Mesenchymal stem cell (in vitro differentiated cells and primary cell): ENCODE results near the gene NAT14.
A peak's percentile ranks its signal among the peaks of the same experiment; 100 is the strongest.

Experiments used
- DNase-seq: peaks from one replicate; pipeline ENCODE4 v3.0.0-alpha.2; 2013
- H2AFZ ChIP-seq: one replicate; pipeline ENCODE4 v1.6.1; 2013; ENCODE audit warnings: low read depth, mild to moderate bottlenecking, control low read depth, inconsistent platforms, low read length, moderate library complexity
- H2AK5ac ChIP-seq: 2 replicates; pipeline ENCODE4 v1.6.1; 2013; ENCODE audit warnings: low read length, moderate library complexity, mild to moderate bottlenecking, inconsistent platforms; ENCODE audit not compliant: severe bottlenecking
- H2BK120ac ChIP-seq: one replicate; pipeline ENCODE4 v1.6.1; 2013; ENCODE audit warnings: low read depth, mild to moderate bottlenecking, inconsistent platforms, low read length, moderate library complexity
- H2BK12ac ChIP-seq, 2 experiments: one replicate each; pipeline ENCODE4 v1.6.1; 2013; ENCODE audit warnings: inconsistent platforms in 2 of 2, low read length in 2 of 2, mild to moderate bottlenecking in 2 of 2, moderate library complexity in 2 of 2, control low read depth in 1 of 2
- H2BK15ac ChIP-seq: one replicate; pipeline ENCODE4 v1.6.1; 2013; ENCODE audit warnings: mild to moderate bottlenecking, low read depth, inconsistent platforms; ENCODE audit not compliant: poor library complexity, severe bottlenecking
- H2BK5ac ChIP-seq: 2 replicates; pipeline ENCODE4 v1.6.1; 2013; ENCODE audit warnings: low read depth, mild to moderate bottlenecking, low read length, control low read depth, inconsistent platforms; ENCODE audit not compliant: poor library complexity, severe bottlenecking
- H3K14ac ChIP-seq, 2 experiments: one replicate each; pipeline ENCODE4 v1.6.1; 2013; ENCODE audit warnings: inconsistent platforms in 2 of 2, low read length in 2 of 2, control low read depth in 1 of 2, mild to moderate bottlenecking in 1 of 2, moderate library complexity in 1 of 2
- H3K18ac ChIP-seq, 2 experiments: one replicate each; pipeline ENCODE4 v1.6.1; 2013; ENCODE audit warnings: inconsistent platforms in 2 of 2, low read length in 2 of 2, control low read depth in 1 of 2, low read depth in 1 of 2, mild to moderate bottlenecking in 1 of 2
- H3K23ac ChIP-seq, 2 experiments: one replicate each; pipeline ENCODE4 v1.6.1; 2013; ENCODE audit warnings: inconsistent platforms in 2 of 2, low read length in 2 of 2, mild to moderate bottlenecking in 2 of 2, moderate library complexity in 2 of 2, control low read depth in 1 of 2
- H3K27ac ChIP-seq: 2 replicates; pipeline ENCODE4 v1.5.1; 2013; ENCODE audit warnings: mild to moderate bottlenecking, moderate library complexity, low read length, control low read depth, inconsistent platforms; ENCODE audit not compliant: poor library complexity, severe bottlenecking
- H3K27me3 ChIP-seq, 2 experiments: 2 replicates each; pipeline versions ENCODE4 v1.6.1 to v1.7.0; 2013; ENCODE audit warnings: low read length in 2 of 2, mild to moderate bottlenecking in 2 of 2, moderate library complexity in 2 of 2, control low read depth in 1 of 2, inconsistent platforms in 1 of 2; ENCODE audit not compliant: control insufficient read depth in 1 of 2, insufficient read depth in 1 of 2
- H3K36me3 ChIP-seq, 2 experiments: 2 replicates each; pipeline versions ENCODE4 v1.6.1 to v1.7.0; 2013; ENCODE audit warnings: low read length in 2 of 2, control low read depth in 1 of 2, inconsistent platforms in 1 of 2, low read depth in 1 of 2, mild to moderate bottlenecking in 1 of 2; ENCODE audit not compliant: insufficient read depth in 2 of 2, control insufficient read depth in 1 of 2
- H3K4ac ChIP-seq, 2 experiments: one replicate each; pipeline ENCODE4 v1.6.1; 2013; ENCODE audit warnings: inconsistent platforms in 2 of 2, low read length in 2 of 2, mild to moderate bottlenecking in 2 of 2, moderate library complexity in 2 of 2, control low read depth in 1 of 2, low read depth in 1 of 2
- H3K4me1 ChIP-seq: 2 replicates; pipeline ENCODE4 v1.6.1; 2013; ENCODE audit warnings: low read depth, low read length, control low read depth; ENCODE audit not compliant: control insufficient read depth, insufficient read depth
- H3K4me2 ChIP-seq: 2 replicates; pipeline ENCODE4 v1.6.1; 2013; ENCODE audit warnings: low read length, mild to moderate bottlenecking, inconsistent platforms; ENCODE audit not compliant: poor library complexity, severe bottlenecking
- H3K4me3 ChIP-seq, 2 experiments: 2 replicates each; pipeline versions ENCODE4 v1.5.1 to v1.7.0; 2013; ENCODE audit warnings: low read length in 2 of 2, mild to moderate bottlenecking in 2 of 2, control low read depth in 1 of 2, low read depth in 1 of 2; ENCODE audit not compliant: insufficient read depth in 1 of 2
- H3K79me1 ChIP-seq: replicated peaks from 2 replicates; pipeline ENCODE4 v1.6.1; 2013; ENCODE audit warnings: mild to moderate bottlenecking, control low read depth, low read length, inconsistent platforms; ENCODE audit not compliant: poor library complexity, severe bottlenecking
- H3K9ac ChIP-seq: 2 replicates; pipeline ENCODE4 v1.7.0; 2013; ENCODE audit warnings: mild to moderate bottlenecking, low read length, moderate library complexity
- H3K9me3 ChIP-seq: 2 replicates; pipeline ENCODE4 v1.7.0; 2013; ENCODE audit warnings: mild to moderate bottlenecking, low read length; ENCODE audit not compliant: control insufficient read depth
- H4K8ac ChIP-seq: one replicate; pipeline ENCODE4 v1.6.1; 2013; ENCODE audit warnings: inconsistent platforms, mild to moderate bottlenecking, low read length, moderate library complexity
- H4K91ac ChIP-seq: one replicate; pipeline ENCODE4 v1.6.1; 2013; ENCODE audit warnings: mild to moderate bottlenecking, low read length, inconsistent platforms
- WGBS: methylation state at CpG from one replicate; pipeline ENCODE4 v1.1.7; 2013; ENCODE audit warnings: mixed read lengths; 5-methylcytosine and 5-hydroxymethylcytosine counted together

The NAT14 gene

DNA sequence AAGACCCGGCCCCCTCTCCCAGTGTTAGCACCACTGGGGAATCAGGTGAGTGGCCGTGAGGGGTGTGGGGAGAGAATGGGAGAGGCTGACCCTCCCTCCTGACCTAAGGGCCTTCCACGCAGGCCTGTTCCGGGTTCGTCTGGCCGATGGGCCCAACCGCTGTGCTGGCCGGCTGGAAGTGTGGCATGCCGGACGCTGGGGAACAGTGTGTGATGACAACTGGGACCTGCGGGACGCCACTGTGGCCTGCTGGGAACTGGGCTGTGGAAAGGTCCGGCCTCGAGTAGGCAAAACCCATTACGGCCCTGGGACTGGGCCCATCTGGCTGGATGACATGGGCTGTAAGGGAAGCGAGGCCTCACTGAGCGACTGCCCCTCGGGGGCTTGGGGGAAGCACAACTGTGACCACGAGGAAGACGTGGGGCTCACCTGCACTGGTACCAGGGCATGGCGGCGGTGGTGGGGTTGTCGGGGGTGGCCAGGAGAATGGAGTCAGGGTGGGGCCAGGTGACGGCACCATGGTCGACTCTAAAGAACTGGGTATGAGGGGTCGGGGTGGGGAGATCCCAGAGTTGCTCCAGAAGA, 15.5 kb downstream of the NAT14 start:
- H2AFZ ChIP-seq, result no peak overlapping the region
- no peaks in the 10 kb centered on the region for H3K79me1 ChIP-seq
- no peak overlapping the region for H4K91ac ChIP-seq
- no peak overlapping the region for H3K18ac ChIP-seq
- H3K4ac ChIP-seq, result no peak overlapping the region
- no peak for DNase-seq
- no peak overlapping the region for H2BK12ac ChIP-seq
- H3K23ac ChIP-seq, result no peak overlapping the region
- H3K9ac ChIP-seq, result no peak overlapping the region
- no peak overlapping the region for H2AK5ac ChIP-seq
- H3K14ac ChIP-seq, result no peak overlapping the region
- no peak overlapping the region for H2BK5ac ChIP-seq
- H3K4me1 ChIP-seq, result peaks cover 4% of the 10 kb centered on the region
- no peaks in the 10 kb centered on the region for H3K27me3 ChIP-seq
- 94% methylated on average over 25 of the region's 26 CpGs for WGBS
- H3K4me3 ChIP-seq, result no peak overlapping the region
- no peak overlapping the region for H2BK120ac ChIP-seq
- H3K36me3 ChIP-seq, result peaks cover 44 to 79% of the 10 kb centered on the region in 2 experiments
- no peak overlapping the region for H4K8ac ChIP-seq
- H3K9me3 ChIP-seq, result no peaks in the 10 kb centered on the region
- no peak overlapping the region for H3K4me2 ChIP-seq
- H2BK15ac ChIP-seq, result no peak overlapping the region
- no peak overlapping the region for H3K27ac ChIP-seq

DNA sequence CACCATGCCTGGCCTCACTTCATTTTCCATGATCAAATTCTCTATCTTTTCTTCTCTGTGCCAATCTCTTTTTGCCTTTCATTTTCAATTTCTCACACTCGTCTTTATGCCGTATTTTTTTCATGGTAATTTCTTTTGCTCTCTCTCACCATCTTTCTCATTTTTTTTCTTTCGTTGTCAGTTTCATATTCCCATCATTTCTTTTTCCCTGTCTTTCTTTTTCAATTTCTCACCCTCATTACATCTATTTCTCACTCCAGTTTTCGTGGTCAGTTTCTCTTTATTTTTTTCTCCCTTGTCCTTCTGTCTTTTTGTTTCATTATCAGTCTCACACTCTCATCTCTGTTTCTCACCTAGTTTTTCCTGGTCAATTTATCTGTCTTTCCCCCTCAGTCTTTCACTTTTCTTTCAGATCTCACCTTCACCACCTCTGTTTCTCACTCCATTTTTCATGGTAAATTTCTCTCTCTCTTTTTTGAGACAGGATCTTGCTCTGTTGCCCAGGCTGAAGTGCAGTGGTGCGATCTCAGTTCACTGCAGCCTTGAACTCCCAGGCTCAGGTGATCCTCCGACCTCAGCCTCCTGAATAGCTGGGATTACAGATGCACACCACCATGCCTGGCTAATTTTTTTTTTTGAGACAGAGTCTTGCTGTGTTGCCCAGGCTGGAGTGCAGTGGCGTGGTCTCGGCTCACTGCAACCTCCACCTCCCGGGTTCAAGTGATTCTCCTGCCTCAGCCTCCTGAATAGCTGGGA, 17.4 kb downstream of the NAT14 start:
- WGBS, result 93% methylated on average over 9 of the region's 9 CpGs
- Histone ChIP-seq H2BK5ac (no peak overlapping the region), H3K4me1 (peaks cover 4% of the 10 kb centered on the region), H2BK15ac (no peak overlapping the region), H3K14ac (no peak overlapping the region), H3K27me3 (no peaks in the 10 kb centered on the region), H3K4me3 (no peak overlapping the region), H2BK12ac (no peak overlapping the region), H3K36me3 (peaks cover 35 to 68% of the 10 kb centered on the region in 2 experiments), H3K9ac (no peak overlapping the region), H4K91ac (no peak overlapping the region), H2BK120ac (no peak overlapping the region), H2AK5ac (no peak overlapping the region), H3K23ac (no peak overlapping the region), H3K4me2 (no peak overlapping the region), H2AFZ (no peak overlapping the region), H3K9me3 (no peaks in the 10 kb centered on the region), H3K4ac (no peak overlapping the region), H3K27ac (no peak overlapping the region), H3K18ac (no peak overlapping the region), H3K79me1 (no peaks in the 10 kb centered on the region), H4K8ac (no peak overlapping the region)
- no peak for DNase-seq

DNA sequence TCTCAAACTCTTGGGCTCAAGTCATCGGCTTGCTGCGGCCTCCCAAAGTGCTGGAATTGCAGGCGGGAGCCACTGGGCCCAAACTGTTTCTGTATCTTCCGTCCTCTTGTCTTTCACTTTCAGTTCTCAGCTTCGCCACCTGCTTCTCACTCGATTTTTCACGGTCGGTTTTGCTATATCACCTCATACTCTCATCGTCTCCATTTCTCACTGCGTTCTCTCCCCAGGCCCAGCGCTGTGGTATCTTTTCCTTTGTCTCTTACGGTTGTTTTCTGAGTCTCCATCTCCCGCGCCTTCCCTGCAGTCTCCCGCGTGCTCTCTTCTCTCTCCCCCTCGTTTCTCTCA, 18.1 kb downstream of the NAT14 start:
- H2AK5ac ChIP-seq, result no peak overlapping the region
- no peak overlapping the region for H3K27ac ChIP-seq
- peaks cover 30 to 65% of the 10 kb centered on the region in 2 experiments for H3K36me3 ChIP-seq
- no peak overlapping the region for H2AFZ ChIP-seq
- DNase-seq, result no peak
- no peaks in the 10 kb centered on the region for H3K27me3 ChIP-seq
- H2BK120ac ChIP-seq, result no peak overlapping the region
- no peak overlapping the region for H3K4me2 ChIP-seq
- H3K4me1 ChIP-seq, result peaks cover 4% of the 10 kb centered on the region
- H3K14ac ChIP-seq, result no peak overlapping the region
- H2BK12ac ChIP-seq, result no peak overlapping the region
- no peaks in the 10 kb centered on the region for H3K9me3 ChIP-seq
- no peak overlapping the region for H3K4me3 ChIP-seq
- 87% methylated on average over 17 of the region's 17 CpGs for WGBS
- no peak overlapping the region for H3K4ac ChIP-seq
- H2BK15ac ChIP-seq, result peak overlapping the region; percentile 33
- H3K18ac ChIP-seq, result no peak overlapping the region
- H3K9ac ChIP-seq, result no peak overlapping the region
- no peak overlapping the region for H3K23ac ChIP-seq
- no peak overlapping the region for H2BK5ac ChIP-seq
- H3K79me1 ChIP-seq, result no peaks in the 10 kb centered on the region
- H4K8ac ChIP-seq, result no peak overlapping the region
- H4K91ac ChIP-seq, result no peak overlapping the region

DNA sequence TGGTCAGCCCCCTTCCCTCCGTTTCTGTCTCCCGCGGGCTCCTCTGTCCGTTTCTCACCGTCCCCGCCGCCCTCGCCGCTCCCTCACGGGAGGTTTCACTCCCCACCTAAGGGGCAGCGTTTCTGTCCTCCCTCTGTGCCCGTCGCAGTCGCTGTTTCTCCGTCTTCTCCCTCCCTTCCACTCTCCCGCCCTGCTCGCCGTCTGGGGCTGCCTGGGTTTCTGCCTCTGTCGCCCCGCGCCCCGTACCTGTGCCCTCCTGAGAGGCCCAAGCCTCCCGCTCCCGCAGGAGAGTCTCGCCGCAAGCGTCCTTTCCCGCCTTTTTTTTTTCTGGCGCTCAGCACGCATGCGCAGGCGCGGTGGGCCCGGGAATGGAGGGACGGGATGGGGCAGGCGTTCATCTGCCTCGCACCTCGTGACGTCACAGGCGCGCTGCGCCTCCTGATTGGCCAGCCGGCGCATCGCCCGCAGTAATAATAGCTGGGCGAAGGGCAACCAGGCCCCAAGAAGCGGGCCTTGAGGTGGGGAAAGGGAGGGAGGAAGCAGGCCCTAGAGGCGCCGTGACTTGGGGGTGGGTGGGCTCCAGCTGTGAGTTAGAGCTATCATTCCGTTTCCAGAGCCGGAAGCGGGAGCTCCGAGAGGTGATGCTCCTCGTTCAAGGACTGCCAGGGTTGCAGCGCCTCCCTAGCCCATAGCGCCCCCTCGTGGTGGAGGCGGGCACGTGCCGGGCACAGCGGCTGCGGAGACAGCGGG, 18.7 kb downstream of the NAT14 start:
- Histone ChIP-seq H3K79me1 (no peaks in the 10 kb centered on the region), H3K4me3 (peak overlapping the region; percentile 53 to 75), H3K4ac (no peak overlapping the region), H2BK12ac (no peak overlapping the region), H3K9ac (peak overlapping the region; percentile 69), H2BK5ac (no peak overlapping the region), H2AK5ac (no peak overlapping the region), H3K27me3 (no peaks in the 10 kb centered on the region), H4K8ac (peak overlapping the region; percentile 75), H2BK120ac (no peak overlapping the region), H3K23ac (no peak overlapping the region), H4K91ac (no peak overlapping the region), H3K14ac (no peak overlapping the region), H2BK15ac (peak overlapping the region; percentile 33), H3K18ac (no peak overlapping the region), H3K4me2 (peak overlapping the region; percentile 83), H3K4me1 (peaks cover 4% of the 10 kb centered on the region), H2AFZ (no peak overlapping the region), H3K36me3 (peaks cover 30 to 63% of the 10 kb centered on the region in 2 experiments), H3K27ac (peak overlapping the region; percentile 46), H3K9me3 (no peaks in the 10 kb centered on the region)
- peak; percentile 92 for DNase-seq
- 27% methylated on average over 64 of the region's 64 CpGs for WGBS
